HepG2 (cell line): ENCODE results near the gene GZF1. TPM values are rescaled to one million over a fixed set of nuclear protein-coding genes. Genes with fewer than 3 reads are reported as not detected.

Experiments used
- CEBPB ChIP-seq: IDR thresholded peaks from 2 replicates; pipeline ENCODE4 v1.6.1; 2011; ENCODE audit warnings: low read depth, low read length, improper control_type of control experiment, borderline replicate concordance
- NFE2L2 ChIP-seq: fragments of 150-350 bp; IDR thresholded peaks from 2 replicates; pipeline ENCODE4 v1.6.1; 2014; ENCODE audit warnings: low read length
- NR1H2 ChIP-seq: sonication (generic); formaldehyde crosslinking; IDR thresholded peaks from 2 replicates; pipeline ENCODE4 v1.8.1; 2022; ENCODE audit warnings: low read depth, missing genetic modification reagents, borderline replicate concordance
- PHF20 ChIP-seq: sonication (generic); formaldehyde crosslinking; IDR thresholded peaks from 2 replicates; pipeline ENCODE4 v1.5.0; 2020; ENCODE audit warnings: mild to moderate bottlenecking, missing genetic modification reagents
- RBFOX2 ChIP-seq: fragments of 200-400 bp; formaldehyde crosslinking; IDR thresholded peaks from 2 replicates; pipeline ENCODE4 v1.6.1; 2017; ENCODE audit warnings: low read depth, mild to moderate bottlenecking, low read length
- SMAD9 ChIP-seq: sonication (generic); formaldehyde crosslinking; IDR thresholded peaks from 2 replicates; pipeline ENCODE4 v1.5.1; 2020; ENCODE audit warnings: mild to moderate bottlenecking, missing genetic modification reagents
- TOE1 ChIP-seq: sonication (generic); formaldehyde crosslinking; IDR thresholded peaks from 2 replicates; pipeline ENCODE4 v1.4.0; 2020; ENCODE audit warnings: mild to moderate bottlenecking, missing genetic modification reagents
- ZFP37 ChIP-seq: sonication (generic); formaldehyde crosslinking; IDR thresholded peaks from 2 replicates; pipeline ENCODE4 v1.4.0; 2020; ENCODE audit warnings: missing genetic modification reagents, borderline replicate concordance
- ZNF143 ChIP-seq: sonication (generic); formaldehyde crosslinking; IDR thresholded peaks from 2 replicates; pipeline ENCODE4 v1.4.0; 2020; ENCODE audit warnings: missing genetic modification reagents
- ZNF207 ChIP-seq: fragments of 450-650 bp; IDR thresholded peaks from 2 replicates; pipeline ENCODE4 v1.6.1; 2016; ENCODE audit warnings: antibody characterized with exemption, borderline replicate concordance
- ZNF44 ChIP-seq: sonication (generic); formaldehyde crosslinking; IDR thresholded peaks from 2 replicates; pipeline ENCODE4 v1.5.1; 2020; ENCODE audit warnings: mild to moderate bottlenecking, missing genetic modification reagents
- ZNF7 ChIP-seq: IDR thresholded peaks from 2 replicates; pipeline ENCODE4 v1.6.1; 2016; ENCODE audit warnings: missing biosample characterization, missing genetic modification reagents
- ZNF768 ChIP-seq: sonication (generic); formaldehyde crosslinking; IDR thresholded peaks from 2 replicates; pipeline ENCODE4 v1.4.0; 2020; ENCODE audit warnings: missing genetic modification reagents
- ZNF780A ChIP-seq: sonication (generic); formaldehyde crosslinking; IDR thresholded peaks from 2 replicates; pipeline ENCODE4 v1.8.0; 2022; ENCODE audit warnings: mild to moderate bottlenecking, missing genetic modification reagents, moderate library complexity
- ZNF781 ChIP-seq: sonication (generic); formaldehyde crosslinking; IDR thresholded peaks from 2 replicates; pipeline ENCODE4 v1.5.1; 2020; ENCODE audit warnings: borderline replicate concordance, mild to moderate bottlenecking, missing genetic modification reagents; ENCODE audit errors: not compliant biosample characterization
- ZNF879 ChIP-seq: sonication (generic); formaldehyde crosslinking; IDR thresholded peaks from 2 replicates; pipeline ENCODE4 v1.8.1; 2023; ENCODE audit warnings: missing genetic modification reagents
- polyA plus RNA-seq, 8 experiments: library from polyadenylated mRNA; depleted of rRNA in 3 of 8; stranded (reverse) in 7 of 8; unstranded in 1 of 8; fragments of >200 nt; fragmentation: Illumina TruSeq in 4 of 8; extraction: Trizol in 4 of 8; gene quantifications; 2 replicates each; pipeline versions ENCODE4 v1.2.1 to v1.2.3, GENCODE V29; 2011 to 2016; ENCODE audit warnings: low read depth in 4 of 8, missing spikeins in 1 of 8, mixed read lengths in 1 of 8; ENCODE audit not compliant: insufficient read depth in 1 of 8
- total RNA-seq, 5 experiments: library from RNA; depleted of rRNA; stranded (reverse); fragments of >200 nt; fragmentation: Illumina TruSeq; extraction: Trizol; gene quantifications; 2 replicates each; pipeline ENCODE4 v1.2.3, GENCODE V29; 2016; ENCODE audit warnings: low read depth in 1 of 5
- TF ChIP-seq, protein P1 (sequence below): sonication (generic); formaldehyde crosslinking; IDR thresholded peaks from 2 replicates; pipeline ENCODE4 v1.5.0; 2020; ENCODE audit warnings: missing genetic modification reagents
- TF ChIP-seq, protein P2 (sequence below): sonication (generic); formaldehyde crosslinking; IDR thresholded peaks from 2 replicates; pipeline ENCODE4 v1.4.0; 2020; ENCODE audit warnings: missing genetic modification reagents, borderline replicate concordance
- TF ChIP-seq, protein P3 (sequence below): sonication (generic); IDR thresholded peaks from 2 replicates; pipeline ENCODE4 v1.6.1; 2016; ENCODE audit warnings: low read depth, borderline replicate concordance
- TF ChIP-seq, protein P4 (sequence below): sonication (generic); formaldehyde crosslinking; IDR thresholded peaks from 2 replicates; pipeline ENCODE4 v1.4.0; 2020; ENCODE audit warnings: mild to moderate bottlenecking, low read depth, missing genetic modification reagents

GZF1 gene
- total and polyA plus RNA-seq, 2 of the 13 experiments (the other 11 are each of a cell fraction or from before 2014, with no cell fraction given), result 16.9 to 26.0 TPM

DNA sequence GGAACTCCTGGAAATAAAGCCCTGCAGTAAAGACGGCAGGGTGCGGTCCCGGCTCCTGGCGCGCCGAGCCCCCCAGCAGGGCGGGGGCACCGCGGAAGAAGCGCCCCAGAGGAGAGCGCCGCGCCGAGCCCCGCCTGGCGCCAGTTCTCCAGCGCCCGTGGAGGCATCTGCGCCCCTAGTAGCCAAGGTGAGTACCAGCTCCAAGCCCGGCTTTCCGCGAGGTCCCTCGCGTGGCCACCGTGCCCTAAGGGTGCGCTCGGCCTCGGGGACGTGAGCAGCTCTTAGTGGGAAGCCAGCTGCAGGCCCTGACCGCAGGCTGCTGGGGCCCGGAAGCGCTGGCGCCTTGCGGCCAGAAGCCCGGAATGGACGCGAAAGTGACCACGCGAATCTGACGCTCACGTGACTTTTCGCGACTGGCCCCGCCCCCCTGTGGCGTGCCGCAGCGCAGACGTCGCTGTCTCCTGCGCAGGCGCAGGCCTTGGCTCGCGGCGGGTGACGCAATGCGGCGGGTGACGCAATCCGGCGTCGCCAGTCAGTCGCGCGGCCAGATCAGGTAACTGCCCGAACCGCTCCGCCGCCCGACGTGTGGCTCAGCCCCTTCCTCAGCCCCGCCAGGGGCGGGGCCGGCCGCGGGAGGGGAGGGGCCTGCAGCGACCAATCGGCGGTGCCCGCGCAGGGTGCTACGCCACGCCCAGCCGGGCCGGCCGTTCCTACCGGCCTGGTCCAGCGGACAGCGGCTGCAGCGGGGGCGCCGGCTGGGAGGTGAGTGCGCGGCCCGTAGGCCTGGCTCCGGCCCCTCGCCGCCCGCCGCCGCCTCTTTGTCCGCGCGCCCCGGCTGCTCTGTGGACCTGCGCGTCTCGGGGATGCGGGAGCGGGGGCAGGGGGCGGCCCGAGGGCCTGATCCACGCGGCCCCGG lies at the start of gene GZF1 (continued):
- TF ChIP-seq, protein P1, sequence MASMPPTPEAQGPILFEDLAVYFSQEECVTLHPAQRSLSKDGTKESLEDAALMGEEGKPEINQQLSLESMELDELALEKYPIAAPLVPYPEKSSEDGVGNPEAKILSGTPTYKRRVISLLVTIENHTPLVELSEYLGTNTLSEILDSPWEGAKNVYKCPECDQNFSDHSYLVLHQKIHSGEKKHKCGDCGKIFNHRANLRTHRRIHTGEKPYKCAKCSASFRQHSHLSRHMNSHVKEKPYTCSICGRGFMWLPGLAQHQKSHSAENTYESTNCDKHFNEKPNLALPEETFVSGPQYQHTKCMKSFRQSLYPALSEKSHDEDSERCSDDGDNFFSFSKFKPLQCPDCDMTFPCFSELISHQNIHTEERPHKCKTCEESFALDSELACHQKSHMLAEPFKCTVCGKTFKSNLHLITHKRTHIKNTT (CRISPR knock-in tag), result peak; percentile 93; the same call in 1 of the 2 replicates
- TF ChIP-seq, protein P2, sequence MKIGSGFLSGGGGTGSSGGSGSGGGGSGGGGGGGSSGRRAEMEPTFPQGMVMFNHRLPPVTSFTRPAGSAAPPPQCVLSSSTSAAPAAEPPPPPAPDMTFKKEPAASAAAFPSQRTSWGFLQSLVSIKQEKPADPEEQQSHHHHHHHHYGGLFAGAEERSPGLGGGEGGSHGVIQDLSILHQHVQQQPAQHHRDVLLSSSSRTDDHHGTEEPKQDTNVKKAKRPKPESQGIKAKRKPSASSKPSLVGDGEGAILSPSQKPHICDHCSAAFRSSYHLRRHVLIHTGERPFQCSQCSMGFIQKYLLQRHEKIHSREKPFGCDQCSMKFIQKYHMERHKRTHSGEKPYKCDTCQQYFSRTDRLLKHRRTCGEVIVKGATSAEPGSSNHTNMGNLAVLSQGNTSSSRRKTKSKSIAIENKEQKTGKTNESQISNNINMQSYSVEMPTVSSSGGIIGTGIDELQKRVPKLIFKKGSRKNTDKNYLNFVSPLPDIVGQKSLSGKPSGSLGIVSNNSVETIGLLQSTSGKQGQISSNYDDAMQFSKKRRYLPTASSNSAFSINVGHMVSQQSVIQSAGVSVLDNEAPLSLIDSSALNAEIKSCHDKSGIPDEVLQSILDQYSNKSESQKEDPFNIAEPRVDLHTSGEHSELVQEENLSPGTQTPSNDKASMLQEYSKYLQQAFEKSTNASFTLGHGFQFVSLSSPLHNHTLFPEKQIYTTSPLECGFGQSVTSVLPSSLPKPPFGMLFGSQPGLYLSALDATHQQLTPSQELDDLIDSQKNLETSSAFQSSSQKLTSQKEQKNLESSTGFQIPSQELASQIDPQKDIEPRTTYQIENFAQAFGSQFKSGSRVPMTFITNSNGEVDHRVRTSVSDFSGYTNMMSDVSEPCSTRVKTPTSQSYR, result peak; percentile 70; the same call in 1 of the 2 replicates
- TF ChIP-seq TOE1 (CRISPR knock-in tag), result 0 out of 2 replicates have a peak, but pooled peaks have one; percentile 80
- peak; percentile 43; the same call in 1 of the 2 replicates for TF ChIP-seq NFE2L2
- no peak for TF ChIP-seq ZNF7 (CRISPR knock-in tag)
- TF ChIP-seq NR1H2 (CRISPR knock-in tag), result no peak; the same call in none of the 2 replicates
- TF ChIP-seq ZNF781 (CRISPR knock-in tag), result peak; percentile 93
- peak; percentile 100 for TF ChIP-seq CEBPB
- TF ChIP-seq PHF20 (CRISPR knock-in tag), result peak; percentile 95
- peak; percentile 93; the same call in 1 of the 2 replicates for TF ChIP-seq SMAD9 (CRISPR knock-in tag)
- TF ChIP-seq, protein P3, sequence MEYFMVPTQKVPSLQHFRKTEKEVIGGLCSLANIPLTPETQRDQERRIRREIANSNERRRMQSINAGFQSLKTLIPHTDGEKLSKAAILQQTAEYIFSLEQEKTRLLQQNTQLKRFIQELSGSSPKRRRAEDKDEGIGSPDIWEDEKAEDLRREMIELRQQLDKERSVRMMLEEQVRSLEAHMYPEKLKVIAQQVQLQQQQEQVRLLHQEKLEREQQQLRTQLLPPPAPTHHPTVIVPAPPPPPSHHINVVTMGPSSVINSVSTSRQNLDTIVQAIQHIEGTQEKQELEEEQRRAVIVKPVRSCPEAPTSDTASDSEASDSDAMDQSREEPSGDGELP, result peak; percentile 85; the same call in 1 of the 2 replicates
- TF ChIP-seq RBFOX2, result peak; percentile 100
- TF ChIP-seq, protein P4, sequence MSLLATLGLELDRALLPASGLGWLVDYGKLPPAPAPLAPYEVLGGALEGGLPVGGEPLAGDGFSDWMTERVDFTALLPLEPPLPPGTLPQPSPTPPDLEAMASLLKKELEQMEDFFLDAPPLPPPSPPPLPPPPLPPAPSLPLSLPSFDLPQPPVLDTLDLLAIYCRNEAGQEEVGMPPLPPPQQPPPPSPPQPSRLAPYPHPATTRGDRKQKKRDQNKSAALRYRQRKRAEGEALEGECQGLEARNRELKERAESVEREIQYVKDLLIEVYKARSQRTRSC, result peak; percentile 97; the same call in 1 of the 2 replicates
- TF ChIP-seq ZFP37, result peak; percentile 85
- TF ChIP-seq ZNF44 (CRISPR knock-in tag), result peak; percentile 99; the same call in 1 of the 2 replicates
- peak; percentile 77; the same call in 1 of the 2 replicates for TF ChIP-seq ZNF143
- no peak for TF ChIP-seq ZNF207
- peak; percentile 88 for TF ChIP-seq ZNF768
- peak; percentile 64; the same call in 1 of the 2 replicates for TF ChIP-seq ZNF879 (CRISPR knock-in tag)
- TF ChIP-seq ZNF780A (CRISPR knock-in tag), result peak; percentile 89; the same call in 1 of the 2 replicates
